Smooth muscle cell (in vitro differentiated cells): Measurements from ENCODE around the gene ADAMTS9. TPM values are rescaled to one million over a fixed set of nuclear protein-coding genes. Genes with fewer than 3 reads are reported as not detected.

Source experiments
- DNase-seq: peaks from one replicate; lab custom pipeline; 2025; ENCODE audit not compliant: unreplicated experiment; lab: John Stamatoyannopoulos, UW
- H2AFZ ChIP-seq: fragments of 200-600 bp; sonication (generic); 2 replicates; pipeline ENCODE4 v1.6.0; 2016; ENCODE audit warnings: antibody characterized with exemption, low read depth, mild to moderate bottlenecking
- H3F3A ChIP-seq: fragments of 200-600 bp; sonication (generic); 2 replicates; pipeline ENCODE4 v1.6.0; 2017; ENCODE audit warnings: antibody characterized with exemption, low read depth
- H3K27ac ChIP-seq: fragments of 200-600 bp; sonication (generic); 2 replicates; pipeline ENCODE4 v1.5.1; 2016; ENCODE audit warnings: low read depth, mild to moderate bottlenecking
- H3K27me3 ChIP-seq: fragments of 200-600 bp; sonication (generic); 2 replicates; pipeline ENCODE4 v1.6.1; 2016; ENCODE audit warnings: low read depth, mild to moderate bottlenecking
- H3K36me3 ChIP-seq: fragments of 200-600 bp; sonication (generic); 2 replicates; pipeline ENCODE4 v1.5.1; 2016; ENCODE audit warnings: low read depth
- H3K4me1 ChIP-seq: fragments of 200-600 bp; sonication (generic); 2 replicates; pipeline ENCODE4 v1.5.1; 2016; ENCODE audit warnings: low read depth
- H3K4me2 ChIP-seq: fragments of 200-600 bp; sonication (generic); 2 replicates; pipeline ENCODE4 v1.6.0; 2016; ENCODE audit warnings: mild to moderate bottlenecking
- H3K4me3 ChIP-seq: fragments of 200-600 bp; sonication (generic); 2 replicates; pipeline ENCODE4 v1.5.1; 2016; ENCODE audit warnings: mild to moderate bottlenecking
- H3K79me2 ChIP-seq: fragments of 200-600 bp; sonication (generic); 2 replicates; pipeline ENCODE4 v1.6.0; 2016; ENCODE audit warnings: low read depth, mild to moderate bottlenecking
- H3K9ac ChIP-seq: fragments of 200-600 bp; sonication (generic); 2 replicates; pipeline ENCODE4 v1.6.0; 2016; ENCODE audit warnings: low read depth
- H3K9me3 ChIP-seq: fragments of 200-600 bp; sonication (generic); replicated peaks from 2 replicates; pipeline ENCODE4 v1.5.1; 2016; ENCODE audit warnings: low read depth
- H4K20me1 ChIP-seq: fragments of 200-600 bp; sonication (generic); 2 replicates; pipeline ENCODE4 v1.6.0; 2016; ENCODE audit warnings: low read depth
- WGBS: methylation state at CpG from one replicate; pipeline ENCODE4 v1.1.7; 2016; ENCODE audit warnings: low lambda C conversion rate; 5-methylcytosine and 5-hydroxymethylcytosine counted together
- polyA plus RNA-seq: library from polyadenylated mRNA; unstranded; fragments of >200 nt; fragmentation: Nextera tagmentation; extraction: Ambion mirVana; gene quantifications from 2 replicates; pipeline ENCODE4 v1.2.1, GENCODE V29; 2016
- total RNA-seq: library from RNA; depleted of rRNA; stranded (reverse); fragments of >200 nt; gene quantifications from 2 replicates; pipeline ENCODE4 v1.2.3, GENCODE V29; 2014
- TF ChIP-seq, protein P1 (sequence below): fragments of 200-600 bp; sonication (generic); IDR thresholded peaks from 2 replicates; pipeline ENCODE4 v1.5.1; 2017; ENCODE audit warnings: borderline replicate concordance, mild to moderate bottlenecking, antibody characterized with exemption; ENCODE audit not compliant: insufficient read depth, poor library complexity, severe bottlenecking

The ADAMTS9 gene
- total and polyA plus RNA-seq, 2 experiments from 2014 or later: 18.7 to 66.6 TPM

DNA sequence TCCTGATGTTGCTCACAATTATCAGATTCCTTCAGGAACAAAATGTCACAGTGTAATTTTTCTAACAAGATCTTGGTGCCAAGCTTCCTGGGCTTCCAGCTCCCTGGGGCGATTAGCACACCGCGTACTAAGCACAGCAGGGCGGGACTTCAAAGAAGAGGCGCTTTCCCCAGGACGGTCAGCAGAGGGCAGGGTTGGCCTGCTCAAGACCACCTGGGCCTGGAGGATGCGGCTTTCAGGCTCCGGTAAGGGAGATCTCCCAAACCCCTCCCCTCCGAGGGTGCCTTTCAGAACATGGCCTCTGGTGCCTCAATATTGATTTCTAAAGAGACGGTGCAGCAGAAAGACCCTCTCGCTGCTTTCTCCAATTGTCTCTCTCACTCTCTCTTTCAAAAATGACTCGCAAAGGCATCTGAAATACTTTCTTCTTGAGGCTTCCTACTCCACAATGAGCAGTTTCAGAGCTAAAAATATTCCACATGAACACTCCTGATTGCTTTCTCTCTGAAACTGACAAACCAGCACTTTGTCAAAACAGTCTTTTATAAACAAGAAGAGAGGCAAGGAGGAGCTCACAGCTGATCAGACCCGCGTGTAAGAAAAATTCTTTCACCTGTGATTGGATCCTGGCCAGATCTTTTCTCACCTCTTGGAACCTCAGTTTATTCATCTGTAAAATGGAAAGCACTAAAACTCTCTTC, 154.0 kb downstream of the ADAMTS9 start:
- Histone ChIP-seq H3K27ac (no peak overlapping the region), H3F3A (no peaks in the 10 kb centered on the region), H3K4me3 (peak overlapping the region; percentile 19), H3K36me3 (peaks cover 5% of the 10 kb centered on the region), H3K9me3 (no peaks in the 10 kb centered on the region), H3K9ac (no peak overlapping the region), H3K79me2 (no peaks in the 10 kb centered on the region), H2AFZ (peak overlapping the region; percentile 6), H4K20me1 (no peaks in the 10 kb centered on the region), H3K4me2 (peak overlapping the region; percentile 67), H3K4me1 (peaks cover 18% of the 10 kb centered on the region), H3K27me3 (no peaks in the 10 kb centered on the region)
- TF ChIP-seq, protein P1, sequence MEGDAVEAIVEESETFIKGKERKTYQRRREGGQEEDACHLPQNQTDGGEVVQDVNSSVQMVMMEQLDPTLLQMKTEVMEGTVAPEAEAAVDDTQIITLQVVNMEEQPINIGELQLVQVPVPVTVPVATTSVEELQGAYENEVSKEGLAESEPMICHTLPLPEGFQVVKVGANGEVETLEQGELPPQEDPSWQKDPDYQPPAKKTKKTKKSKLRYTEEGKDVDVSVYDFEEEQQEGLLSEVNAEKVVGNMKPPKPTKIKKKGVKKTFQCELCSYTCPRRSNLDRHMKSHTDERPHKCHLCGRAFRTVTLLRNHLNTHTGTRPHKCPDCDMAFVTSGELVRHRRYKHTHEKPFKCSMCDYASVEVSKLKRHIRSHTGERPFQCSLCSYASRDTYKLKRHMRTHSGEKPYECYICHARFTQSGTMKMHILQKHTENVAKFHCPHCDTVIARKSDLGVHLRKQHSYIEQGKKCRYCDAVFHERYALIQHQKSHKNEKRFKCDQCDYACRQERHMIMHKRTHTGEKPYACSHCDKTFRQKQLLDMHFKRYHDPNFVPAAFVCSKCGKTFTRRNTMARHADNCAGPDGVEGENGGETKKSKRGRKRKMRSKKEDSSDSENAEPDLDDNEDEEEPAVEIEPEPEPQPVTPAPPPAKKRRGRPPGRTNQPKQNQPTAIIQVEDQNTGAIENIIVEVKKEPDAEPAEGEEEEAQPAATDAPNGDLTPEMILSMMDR: peak; percentile 76
- DNase-seq: peak; percentile 32
- 18% methylated on average over 14 of the region's 14 CpGs for WGBS

- no peaks in the 10 kb centered on the region for H3K27me3 ChIP-seq
- DNase-seq: peak; percentile 1
- H3K9ac ChIP-seq: no peak overlapping the region
- no peaks in the 10 kb centered on the region for H3F3A ChIP-seq
- H2AFZ ChIP-seq: no peak overlapping the region
- TF ChIP-seq, protein P1: peak; percentile 72
- H3K79me2 ChIP-seq: no peaks in the 10 kb centered on the region
- H3K4me1 ChIP-seq: peaks cover 8% of the 10 kb centered on the region
- no peaks in the 10 kb centered on the region for H3K9me3 ChIP-seq
- peaks cover 5% of the 10 kb centered on the region for H3K36me3 ChIP-seq
- H3K4me2 ChIP-seq: peak overlapping the region; percentile 33
- WGBS: 40% methylated on average over 8 of the region's 8 CpGs
- no peaks in the 10 kb centered on the region for H4K20me1 ChIP-seq
- no peak overlapping the region for H3K4me3 ChIP-seq
- no peak overlapping the region for H3K27ac ChIP-seq
Observed at GRCh38 chr3:64530434-64531049, 157.3 kb downstream of the ADAMTS9 start.

DNA sequence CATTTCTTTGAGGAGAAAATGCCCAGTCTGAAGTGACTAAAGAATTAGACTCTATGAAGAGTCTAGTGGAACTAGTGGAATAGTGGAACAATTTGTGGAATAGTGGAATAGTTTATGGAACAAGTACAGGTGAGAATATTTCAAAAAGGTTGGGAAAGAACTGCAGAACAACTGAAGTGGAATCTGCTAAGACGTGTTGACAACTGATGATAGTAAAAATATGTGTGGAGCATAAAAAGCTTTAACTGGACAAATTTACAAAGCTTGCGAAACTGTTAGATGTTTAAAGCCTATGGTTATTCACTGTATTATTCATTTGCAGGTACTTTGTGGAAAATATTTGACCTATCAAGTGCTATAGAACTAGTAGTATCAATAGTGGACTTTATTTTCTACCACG, 164.5 kb downstream of the ADAMTS9 start:
- no peaks in the 10 kb centered on the region for H4K20me1 ChIP-seq
- H3K36me3 ChIP-seq: peaks cover 27% of the 10 kb centered on the region
- no peaks in the 10 kb centered on the region for H3F3A ChIP-seq
- no peak overlapping the region for H3K27ac ChIP-seq
- no peak overlapping the region for H2AFZ ChIP-seq
- WGBS: 48% methylated on average over 3 of the region's 3 CpGs
- no peaks in the 10 kb centered on the region for H3K4me1 ChIP-seq
- TF ChIP-seq, protein P1: no peak
- H3K9me3 ChIP-seq: no peaks in the 10 kb centered on the region
- H3K4me3 ChIP-seq: no peak overlapping the region
- no peak for DNase-seq
- no peaks in the 10 kb centered on the region for H3K79me2 ChIP-seq
- no peaks in the 10 kb centered on the region for H3K27me3 ChIP-seq
- no peak overlapping the region for H3K9ac ChIP-seq
- H3K4me2 ChIP-seq: no peak overlapping the region
